HG02759 (cell line): ENCODE measurements around the gene PTGIS.

Source experiments
- ATAC-seq: cut with Tn5 transposase; IDR thresholded peaks from one replicate; pipeline ENCODE4 v1.9.1; 2021; ENCODE audit warnings: mild to moderate bottlenecking, moderate library complexity; ENCODE audit not compliant: unreplicated experiment

The PTGIS gene

GRCh38 chr20:49595811-49596561 lies 28.0 kb upstream of the PTGIS start:
- ATAC-seq: no peak

GRCh38 chr20:49595346-49595745 lies 27.4 kb upstream of the PTGIS start:
- ATAC-seq: no peak

- ATAC-seq: no peak
These were observed 27.0 kb upstream of the PTGIS start for GRCh38 chr20:49594931-49595315.

- ATAC-seq: no peak
These were observed 26.4 kb upstream of the PTGIS start for GRCh38 chr20:49594143-49594930.

- ATAC-seq: no peak
These were observed 25.7 kb upstream of the PTGIS start for GRCh38 chr20:49593466-49594142.

- ATAC-seq: no peak
These were observed 24.2 kb upstream of the PTGIS start for GRCh38 chr20:49592120-49592519.

GRCh38 chr20:49591217-49591865 lies 23.4 kb upstream of the PTGIS start:
- no peak for ATAC-seq

- ATAC-seq: no peak
These were observed 22.5 kb upstream of the PTGIS start for GRCh38 chr20:49590163-49591017.

GRCh38 chr20:49589747-49590146 lies 21.8 kb upstream of the PTGIS start:
- no peak for ATAC-seq

GRCh38 chr20:49587111-49587570 lies 19.2 kb upstream of the PTGIS start:
- ATAC-seq: no peak

- no peak for ATAC-seq
These were observed 17.8 kb upstream of the PTGIS start for GRCh38 chr20:49585585-49586245.

GRCh38 chr20:49584418-49585382 lies 16.8 kb upstream of the PTGIS start:
- ATAC-seq: no peak

- no peak for ATAC-seq
These were observed 15.9 kb upstream of the PTGIS start for GRCh38 chr20:49583669-49584417.

GRCh38 chr20:49583343-49583668 lies 15.4 kb upstream of the PTGIS start:
- ATAC-seq: no peak

GRCh38 chr20:49582413-49583334 lies 14.7 kb upstream of the PTGIS start:
- ATAC-seq: no peak

GRCh38 chr20:49581482-49581881 lies 13.5 kb upstream of the PTGIS start:
- ATAC-seq: no peak

- ATAC-seq: no peak
These were observed 12.9 kb upstream of the PTGIS start for GRCh38 chr20:49580813-49581174.
